NT2/D1 (cell line): ENCODE results near the gene GPRC5C.
"Not testable (repeated sequence)": the region's sequence is repeated elsewhere in the genome, so short reads cannot be mapped to it uniquely, and the experiment has no call there.

Source experiments
- DNase-seq: peaks from one replicate; pipeline ENCODE4 v3.0.0-alpha.2; 2011; ENCODE audit warnings: low read depth, low spot score
- H3K27me3 ChIP-seq: 2 replicates; pipeline ENCODE4 v1.6.0; 2011; ENCODE audit warnings: mild to moderate bottlenecking; ENCODE audit not compliant: insufficient read length, insufficient read depth
- H3K36me3 ChIP-seq: 2 replicates; pipeline ENCODE4 v1.6.1; 2011; ENCODE audit warnings: mild to moderate bottlenecking, low read length, mixed read lengths; ENCODE audit not compliant: insufficient read depth, insufficient read length
- H3K4me1 ChIP-seq: 2 replicates; pipeline ENCODE4 v1.5.1; 2011; ENCODE audit not compliant: insufficient read depth, insufficient read length
- H3K4me3 ChIP-seq: 2 replicates; pipeline ENCODE4 v1.5.1; 2011; ENCODE audit warnings: low read depth; ENCODE audit not compliant: insufficient read length
- H3K9ac ChIP-seq: 2 replicates; pipeline ENCODE4 v1.6.0; 2011; ENCODE audit warnings: low read depth; ENCODE audit not compliant: insufficient read length
- H3K9me3 ChIP-seq: 2 replicates; pipeline ENCODE4 v1.5.1; 2011; ENCODE audit warnings: mild to moderate bottlenecking, low read length; ENCODE audit not compliant: insufficient read depth
- SUZ12 ChIP-seq: IDR thresholded peaks from 2 replicates; pipeline ENCODE4 v1.6.1; 2011; ENCODE audit not compliant: insufficient read length, insufficient read depth; ENCODE audit errors: extremely low read depth
- YY1 ChIP-seq: IDR thresholded peaks from 2 replicates; pipeline ENCODE4 v1.6.1; 2011; ENCODE audit not compliant: insufficient read length, insufficient read depth
- ZNF274 ChIP-seq: IDR thresholded peaks from 2 replicates; pipeline ENCODE4 v1.6.1; 2011; ENCODE audit warnings: mild to moderate bottlenecking, low read depth, low read length

The GPRC5C gene

DNA sequence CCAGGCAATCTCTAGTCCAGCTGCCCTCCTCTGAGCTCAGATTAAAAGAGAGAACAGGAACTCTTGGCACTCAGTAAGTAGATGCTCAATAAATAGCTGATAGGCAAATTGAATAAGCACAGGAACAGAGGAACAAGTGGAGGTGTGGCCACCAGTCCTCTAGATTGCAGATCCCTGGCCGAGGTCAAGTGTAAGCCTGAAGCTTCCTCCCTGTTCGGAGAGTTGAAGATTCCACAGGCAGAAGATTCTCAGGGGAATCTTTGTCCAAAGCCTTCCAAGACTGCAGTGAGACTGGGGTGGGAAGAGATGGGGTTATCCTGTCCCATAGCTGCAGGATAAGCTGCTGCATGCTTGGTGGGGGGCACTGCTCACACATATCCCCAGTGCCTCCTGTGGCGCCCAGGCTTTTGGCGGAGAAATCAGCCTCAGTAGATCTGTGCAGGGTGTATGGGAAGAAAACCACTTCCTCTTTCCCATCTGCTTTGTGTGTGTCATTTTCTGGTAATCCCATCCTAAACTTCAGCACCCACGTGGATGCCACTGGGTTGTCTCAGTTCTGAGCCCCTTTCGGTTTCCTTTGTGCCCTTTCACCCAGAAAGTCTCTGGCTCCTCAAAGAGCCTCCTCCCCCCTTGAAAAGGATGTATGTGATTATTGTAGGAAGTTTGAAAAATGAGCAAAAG is 46.7 kb downstream of the GPRC5C start:
- no peak overlapping the region for H3K4me3 ChIP-seq
- H3K27me3 ChIP-seq, result no peaks in the 10 kb centered on the region
- no peak overlapping the region for H3K9ac ChIP-seq
- no peak for DNase-seq
- peaks cover 27% of the 10 kb centered on the region; the same call in 1 of the 2 replicates for H3K9me3 ChIP-seq
- no peaks in the 10 kb centered on the region for H3K4me1 ChIP-seq
- TF ChIP-seq SUZ12 (no peak), ZNF274 (no peak), YY1 (no peak)
- no peaks in the 10 kb centered on the region for H3K36me3 ChIP-seq

DNA sequence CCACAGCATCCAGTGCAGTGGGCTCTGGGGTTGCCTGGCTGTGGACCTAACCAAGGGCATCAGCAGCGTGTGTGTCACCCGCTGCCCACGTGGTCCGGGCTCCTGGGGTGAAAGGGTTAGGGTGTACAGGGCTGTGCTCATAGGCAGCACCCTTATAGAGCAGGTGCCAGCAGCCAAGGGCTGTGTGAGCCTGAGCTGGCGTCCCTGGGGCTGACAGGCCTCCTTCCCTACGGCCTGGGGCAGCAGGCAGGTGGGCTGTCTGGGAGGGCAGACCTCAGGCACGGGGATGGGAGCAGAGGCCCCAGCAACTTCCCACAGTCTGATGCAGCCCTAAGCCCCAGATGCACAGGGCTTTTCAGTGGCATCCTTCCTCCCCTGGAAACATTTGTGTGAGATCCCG is 48.4 kb downstream of the GPRC5C start:
- no peaks in the 10 kb centered on the region for H3K36me3 ChIP-seq
- TF ChIP-seq SUZ12 (no peak), ZNF274 (no peak), YY1 (no peak)

DNA sequence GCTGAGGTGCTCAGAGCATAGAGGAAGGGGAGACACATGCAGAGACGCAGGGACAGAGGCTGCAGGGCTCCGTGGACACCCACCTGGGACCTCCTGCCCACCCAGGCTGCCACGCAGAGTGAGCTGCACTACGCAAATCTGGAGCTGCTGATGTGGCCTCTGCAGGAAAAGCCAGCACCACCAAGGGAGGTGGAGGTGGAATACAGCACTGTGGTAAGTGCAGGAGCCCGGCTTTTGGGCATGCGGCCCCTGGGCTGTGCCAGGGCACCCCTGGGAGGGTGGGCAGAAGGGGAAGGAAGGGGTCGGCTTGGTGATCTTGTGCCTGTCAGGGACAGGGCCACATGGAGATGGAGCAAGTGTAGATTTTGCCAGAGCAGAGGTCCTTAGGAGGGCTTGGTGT is 49.7 kb downstream of the GPRC5C start:
- Histone ChIP-seq H3K36me3 (no peaks in the 10 kb centered on the region), H3K9ac (no peak overlapping the region)

More for the DNA sequence above, 48.4 kb downstream of the GPRC5C start:
- DNase-seq, result no peak
- H3K27me3 ChIP-seq, result no peaks in the 10 kb centered on the region
- H3K4me1 ChIP-seq, result no peaks in the 10 kb centered on the region
- H3K9me3 ChIP-seq, result peaks cover 16% of the 10 kb centered on the region; the same call in 1 of the 2 replicates
- no peak overlapping the region for H3K9ac ChIP-seq
- no peak overlapping the region for H3K4me3 ChIP-seq

DNA sequence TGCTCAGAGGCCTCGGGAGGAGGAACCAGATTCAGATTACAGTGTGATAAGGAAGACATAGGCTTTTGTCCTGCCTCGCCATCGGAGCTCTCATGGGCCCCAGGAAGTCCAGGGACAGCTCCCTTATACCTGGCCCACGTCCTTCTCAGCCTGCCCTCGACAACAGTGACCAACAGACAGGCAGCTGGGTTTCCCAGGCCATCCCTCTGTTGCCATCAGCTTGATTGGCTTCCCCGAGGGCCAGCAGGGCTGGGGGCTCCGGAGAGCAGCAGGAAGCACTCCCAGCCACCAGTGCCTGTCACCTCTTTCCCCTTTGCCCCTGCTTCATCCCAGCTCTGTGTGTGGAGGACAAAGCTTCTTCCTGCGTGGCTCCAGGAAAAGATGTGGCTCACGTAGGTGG is 52.2 kb downstream of the GPRC5C start:
- Histone ChIP-seq H3K27me3 (no peaks in the 10 kb centered on the region), H3K4me1 (no peaks in the 10 kb centered on the region), H3K9me3 (peaks cover 12% of the 10 kb centered on the region; the same call in 1 of the 2 replicates), H3K9ac (no peak overlapping the region), H3K4me3 (no peak overlapping the region), H3K36me3 (no peaks in the 10 kb centered on the region)
- TF ChIP-seq SUZ12 (no peak), ZNF274 (no peak), YY1 (no peak)
- DNase-seq, result no peak

More for the DNA sequence above, 49.7 kb downstream of the GPRC5C start:
- Histone ChIP-seq H3K9me3 (peaks cover 3% of the 10 kb centered on the region; the same call in 1 of the 2 replicates), H3K27me3 (no peaks in the 10 kb centered on the region), H3K4me3 (no peak overlapping the region), H3K4me1 (no peaks in the 10 kb centered on the region)
- DNase-seq, result no peak
- TF ChIP-seq SUZ12, result no peak
- no peak for TF ChIP-seq YY1
- TF ChIP-seq ZNF274, result no peak

DNA sequence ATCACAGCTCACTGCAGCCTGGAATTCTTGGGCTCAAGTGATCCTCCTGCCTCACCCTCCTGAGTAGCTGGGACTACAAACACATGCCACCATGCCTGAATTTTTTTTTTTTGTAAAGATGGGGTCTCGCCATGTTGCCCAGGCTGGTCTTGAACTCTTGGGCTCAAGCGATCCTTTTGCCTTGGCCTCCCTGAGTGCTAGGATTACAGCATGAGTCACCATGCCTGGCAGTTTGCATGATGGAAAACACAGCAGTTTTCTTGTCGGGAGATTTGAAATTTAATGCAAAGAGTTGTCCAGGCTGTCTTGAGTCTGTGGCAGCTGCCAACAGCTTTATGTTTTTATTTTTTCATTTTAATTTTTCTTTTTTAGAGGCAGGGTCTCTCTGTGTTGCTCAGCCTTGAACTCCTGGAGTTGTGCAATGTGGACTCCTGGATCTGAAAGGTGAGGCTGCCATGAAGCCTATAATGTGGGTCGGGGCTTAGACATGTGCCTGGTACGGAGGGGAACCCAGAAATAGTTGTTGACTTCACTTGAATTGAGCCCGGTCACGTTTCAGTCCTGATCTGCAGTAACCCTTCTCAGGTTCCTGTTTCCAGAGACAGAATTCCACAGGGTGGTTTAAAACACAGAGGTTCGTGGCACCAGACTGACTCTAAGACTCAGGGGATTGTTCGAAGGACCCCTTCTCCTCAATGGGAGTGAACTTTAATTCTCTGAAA is 53.3 kb downstream of the GPRC5C start:
- DNase-seq, result no peak
- TF ChIP-seq YY1, result no peak
- TF ChIP-seq ZNF274, result no peak
- no peak for TF ChIP-seq SUZ12
- Histone ChIP-seq H3K9ac (no peak overlapping the region), H3K27me3 (no peaks in the 10 kb centered on the region), H3K9me3 (peaks cover 12% of the 10 kb centered on the region; the same call in 1 of the 2 replicates), H3K36me3 (no peaks in the 10 kb centered on the region), H3K4me1 (no peaks in the 10 kb centered on the region), H3K4me3 (no peak overlapping the region)

DNA sequence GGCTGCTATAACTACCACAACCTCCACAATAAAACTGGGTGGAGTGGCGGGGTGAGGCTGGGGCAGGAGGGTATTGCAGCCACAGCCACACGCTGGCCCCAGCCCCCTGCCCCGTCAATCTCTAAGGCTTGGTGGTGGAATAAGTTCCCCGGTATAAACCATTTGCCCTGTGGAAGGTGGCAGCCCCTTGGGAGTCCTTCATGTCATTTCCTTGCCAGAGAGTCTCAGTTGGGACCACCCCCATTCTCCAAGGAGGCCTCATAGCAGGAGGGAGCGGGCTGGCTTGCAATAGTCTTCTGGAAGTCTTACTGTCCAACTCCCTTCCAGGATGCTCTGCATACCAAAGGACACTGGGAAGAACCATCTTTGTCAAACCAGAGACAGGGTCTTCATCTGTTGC is 54.0 kb downstream of the GPRC5C start:
- H3K9ac ChIP-seq, result no peak overlapping the region
- H3K27me3 ChIP-seq, result no peaks in the 10 kb centered on the region
- no peaks in the 10 kb centered on the region for H3K4me1 ChIP-seq
- no peak overlapping the region for H3K4me3 ChIP-seq
- peaks cover 12% of the 10 kb centered on the region; the same call in 1 of the 2 replicates for H3K9me3 ChIP-seq
- H3K36me3 ChIP-seq, result no peaks in the 10 kb centered on the region
- TF ChIP-seq SUZ12, result no peak
- no peak for TF ChIP-seq ZNF274
- no peak for TF ChIP-seq YY1
- no peak for DNase-seq

DNA sequence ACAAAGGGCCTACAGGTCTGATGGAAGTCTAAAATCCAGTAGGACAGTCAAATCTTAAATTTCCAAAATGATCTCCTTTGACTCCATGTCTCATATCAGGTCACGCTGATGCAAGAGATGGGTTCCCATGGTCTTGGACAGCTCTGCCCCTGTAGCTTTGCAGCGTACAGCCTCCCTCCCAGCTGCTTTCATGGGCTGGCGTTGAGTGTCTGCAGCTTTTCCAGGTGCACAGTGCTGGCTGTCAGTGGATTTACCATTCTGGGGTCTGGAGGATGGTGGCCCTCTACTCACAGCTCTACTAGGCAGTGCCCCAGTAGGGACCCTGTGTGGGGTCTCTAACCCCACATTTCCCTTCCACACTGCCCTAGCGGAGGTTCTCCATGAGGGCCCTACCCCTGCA is 56.4 kb downstream of the GPRC5C start:
- not testable (repeated sequence) for DNase-seq, H3K4me1 ChIP-seq, H3K9ac ChIP-seq, H3K36me3 ChIP-seq, H3K27me3 ChIP-seq, H3K4me3 ChIP-seq
- H3K9me3 ChIP-seq, result peaks cover 12% of the 10 kb centered on the region; the same call in 1 of the 2 replicates
